ENCODE measurements around the gene ZDHHC11B.

The ZDHHC11B gene

DNA sequence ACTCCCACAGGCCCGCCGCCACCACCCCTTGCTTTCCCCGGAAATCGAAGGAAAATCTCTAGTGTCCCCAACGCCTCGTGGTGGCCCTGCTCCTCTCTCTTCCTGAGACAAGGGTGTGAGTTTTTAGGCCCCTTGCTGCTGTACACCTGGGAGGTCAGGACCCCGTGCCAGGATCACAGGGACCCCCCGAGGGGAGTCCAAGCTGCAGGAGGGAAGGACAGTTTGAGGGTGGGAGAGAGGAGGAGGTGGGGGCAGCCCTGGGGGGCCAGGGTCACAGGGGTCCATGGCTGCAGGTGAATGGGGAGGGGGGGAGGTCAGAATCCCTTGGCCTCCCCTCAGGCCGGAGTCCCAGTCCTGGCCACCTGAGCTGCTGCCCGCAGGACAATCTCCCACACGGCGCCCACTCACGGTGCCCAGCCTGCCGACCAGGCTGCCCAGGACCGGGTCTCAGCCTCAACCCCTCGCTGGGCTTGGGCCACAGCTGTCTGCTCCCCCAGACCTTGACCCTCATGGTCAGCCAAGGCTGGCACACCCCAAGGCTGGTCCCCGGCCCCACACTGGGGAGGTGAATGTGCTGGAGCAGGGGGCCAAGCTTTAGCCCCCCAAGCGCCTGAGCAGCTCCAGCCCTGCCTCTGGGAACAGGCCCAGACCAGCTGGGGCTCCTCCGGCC lies 111.2 kb downstream of the ZDHHC11B start:
- no peak for DNase-seq (ENCODE audit: low read depth)

DNA sequence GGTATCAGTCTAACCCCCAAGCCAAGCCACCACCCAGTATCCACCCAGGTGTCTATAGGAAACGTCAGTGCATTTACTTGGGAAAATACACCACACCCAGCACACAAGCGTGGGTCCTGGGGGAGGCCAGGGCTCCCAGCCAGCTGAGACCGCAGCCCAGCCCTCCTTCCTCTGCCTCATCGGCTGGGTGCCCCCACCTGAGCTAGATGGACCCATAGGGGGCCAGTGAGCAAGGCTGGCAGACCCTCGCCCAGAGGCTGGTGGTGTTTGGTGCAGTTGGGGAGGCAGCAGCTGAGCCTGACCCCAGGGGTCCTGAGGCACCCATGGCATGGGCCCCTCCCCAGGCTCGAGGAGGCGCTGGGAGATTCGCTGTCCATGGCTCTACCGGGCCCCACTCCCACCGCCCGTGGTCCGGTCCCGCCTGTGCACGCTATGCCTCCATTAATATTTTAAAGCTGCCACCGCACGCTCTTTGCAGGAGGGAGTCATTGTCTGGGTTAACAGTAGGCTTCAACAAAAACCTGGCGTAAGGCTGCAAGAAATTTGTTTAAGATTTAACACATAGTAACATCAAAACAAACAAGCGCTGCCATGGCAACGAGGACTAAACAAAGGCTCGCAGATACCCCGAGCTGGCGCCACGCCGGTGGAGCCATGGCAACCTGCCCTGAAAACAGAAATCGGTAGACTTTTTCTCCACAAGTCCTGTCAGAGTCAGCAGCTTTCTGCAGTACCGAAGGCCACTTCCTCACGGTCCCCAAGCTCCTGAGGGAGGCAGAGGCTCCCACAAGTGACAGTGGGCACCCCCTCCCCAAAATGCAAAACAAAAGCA lies 112.0 kb downstream of the ZDHHC11B start:
- peak; percentile 17 for DNase-seq (ENCODE audit: low read depth)

DNA sequence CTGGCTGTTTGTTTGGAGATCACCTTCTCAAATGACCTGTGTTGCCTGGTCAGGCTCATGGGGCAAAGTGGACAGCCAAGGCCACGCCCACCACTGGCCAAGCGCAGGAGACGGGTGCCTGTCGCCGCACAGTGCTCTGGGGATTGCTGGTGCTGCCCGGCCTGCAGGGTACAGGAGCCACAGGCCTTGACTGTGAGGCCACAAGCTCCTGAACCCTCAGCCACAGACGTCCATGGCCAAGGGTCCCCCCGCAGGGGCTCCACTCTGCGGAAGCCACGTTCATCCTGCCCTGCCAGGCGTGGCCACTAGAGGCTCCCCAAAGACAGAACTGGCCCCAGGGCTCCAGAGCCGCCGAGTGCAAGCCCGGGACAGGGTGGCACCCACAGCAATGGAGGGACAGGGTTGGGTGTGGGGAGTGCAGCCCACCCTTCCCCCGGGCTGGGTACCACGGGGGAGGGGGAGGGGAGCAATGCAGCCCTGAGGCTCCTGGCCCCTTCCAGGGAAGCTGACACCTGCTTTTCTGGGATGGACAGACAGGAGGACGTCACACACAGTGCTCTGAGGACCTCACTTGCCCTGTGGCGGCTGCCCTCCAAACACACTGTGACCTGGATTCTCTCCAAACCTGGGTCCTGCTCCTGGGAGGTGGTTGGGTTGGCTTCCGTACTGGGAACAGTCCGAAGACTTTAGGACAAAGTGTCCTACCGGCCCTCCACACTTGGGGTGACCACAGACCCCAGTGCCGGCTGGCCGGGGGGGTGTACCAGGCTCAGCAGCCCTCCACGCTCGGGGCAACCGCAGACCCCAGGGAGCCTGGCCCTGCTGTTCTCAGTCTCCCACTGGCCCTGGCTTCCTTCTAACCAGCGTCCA lies 112.8 kb downstream of the ZDHHC11B start:
- no peak for DNase-seq (ENCODE audit: low read depth)

GRCh38 chr5:670396-671270 lies 113.9 kb downstream of the ZDHHC11B start:
- no peak for DNase-seq (ENCODE audit: low read depth)

DNA sequence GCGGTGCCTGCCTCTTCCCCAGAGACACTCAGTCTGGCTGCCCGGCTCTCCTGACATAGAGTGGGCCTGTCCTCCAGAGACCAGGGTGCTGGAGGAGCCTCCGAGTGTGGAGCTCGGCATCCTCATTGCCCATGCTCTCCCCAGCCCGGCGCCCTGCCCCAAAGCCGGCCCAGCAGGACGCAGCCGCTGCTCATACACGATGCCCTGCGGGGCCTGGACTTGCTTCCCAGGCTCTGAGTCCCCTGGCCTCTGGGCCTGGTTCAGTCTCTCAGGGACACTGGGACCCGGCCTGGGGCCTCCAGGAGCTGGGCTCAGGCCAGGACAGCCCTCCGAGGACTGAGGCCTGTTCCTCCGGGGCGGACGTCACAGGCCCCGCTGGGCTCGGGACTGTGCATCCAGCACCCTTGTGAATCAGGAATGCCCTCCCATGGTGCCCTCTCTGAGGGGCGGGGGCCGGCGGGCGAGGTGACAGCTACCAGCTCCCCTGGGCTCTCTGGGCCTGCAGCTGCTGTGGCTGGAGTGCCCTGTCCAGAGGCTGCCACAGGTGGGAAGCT lies 114.6 kb downstream of the ZDHHC11B start:
- DNase-seq (ENCODE audit: low read depth), result no peak

- no peak for DNase-seq (ENCODE audit: low read depth)
Observed at GRCh38 chr5:669111-669841, 115.3 kb downstream of the ZDHHC11B start.

DNA sequence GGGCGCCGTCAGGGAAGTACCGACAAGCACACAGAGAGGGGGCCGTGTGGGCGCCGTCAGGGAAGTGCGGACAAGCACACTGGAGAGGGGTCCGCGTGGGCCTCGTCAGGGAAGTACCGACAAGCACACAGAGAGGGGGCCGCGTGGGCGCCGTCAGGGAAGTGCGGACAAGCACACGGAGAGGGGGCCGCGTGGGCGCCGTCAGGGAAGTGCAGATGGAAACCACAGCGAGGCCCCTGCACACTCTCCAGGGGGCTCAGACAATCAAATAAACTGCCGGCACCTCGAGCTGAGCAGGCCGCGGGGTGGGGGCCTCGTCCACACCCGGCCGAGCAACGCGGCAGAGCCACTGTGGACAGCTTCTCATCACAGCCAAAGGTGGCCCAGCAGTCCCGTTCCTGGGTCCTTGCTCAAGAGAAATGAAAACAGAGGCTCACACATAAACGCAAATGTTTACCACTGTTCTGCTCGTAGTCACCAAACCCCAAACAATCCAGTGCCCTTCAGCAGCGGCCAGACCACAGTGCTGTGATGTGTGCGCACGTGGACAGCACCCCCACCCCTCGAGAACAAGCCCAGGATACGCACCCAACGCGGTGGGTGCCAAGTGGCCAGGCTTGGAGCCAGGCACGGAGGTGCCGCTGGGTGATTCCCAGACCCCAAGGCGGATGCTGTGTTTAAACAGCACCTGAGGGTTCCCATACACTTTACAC lies 116.1 kb downstream of the ZDHHC11B start:
- DNase-seq (ENCODE audit: low read depth), result no peak

- no peak for DNase-seq (ENCODE audit: low read depth)
Observed at GRCh38 chr5:666816-667498, 117.6 kb downstream of the ZDHHC11B start.

DNA sequence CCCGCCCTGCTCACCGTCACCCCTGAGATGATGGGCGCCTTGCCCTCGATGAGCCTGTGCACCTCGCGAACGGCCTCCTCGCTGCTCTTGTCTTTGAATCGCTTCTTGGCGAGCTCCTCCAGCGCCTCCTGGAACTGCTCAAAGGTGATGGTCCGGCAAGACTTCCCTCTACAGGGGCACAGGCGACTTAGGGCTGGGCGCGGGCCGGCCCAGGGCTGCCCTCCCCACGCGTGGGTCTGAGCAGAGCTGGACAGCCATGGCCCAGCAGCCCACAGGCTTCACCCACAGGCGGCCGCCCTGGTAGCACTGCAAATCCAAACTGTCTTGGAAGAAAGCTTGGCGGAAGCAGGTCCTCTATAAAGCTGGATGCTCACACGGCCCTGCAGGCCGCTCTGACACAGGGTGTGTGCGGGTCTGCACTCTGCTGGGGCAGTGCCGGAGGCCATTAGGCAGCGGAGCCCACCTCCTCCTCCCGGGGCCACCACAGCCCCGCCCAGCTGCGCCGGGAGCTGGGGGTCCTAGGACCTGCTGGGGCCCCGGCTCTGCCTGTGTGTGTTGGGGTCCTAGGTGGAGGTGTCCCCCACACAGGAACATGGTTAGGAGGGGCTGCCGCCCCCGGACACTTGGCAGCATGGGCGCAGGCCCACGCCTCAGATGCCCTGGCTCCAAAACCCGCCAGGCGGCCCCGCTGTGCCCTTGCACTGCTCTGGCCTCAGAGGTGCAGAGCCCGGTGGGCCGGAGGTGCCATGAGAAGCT lies 118.4 kb downstream of the ZDHHC11B start:
- no peak for DNase-seq (ENCODE audit: low read depth)

- no peak for DNase-seq (ENCODE audit: low read depth)
Observed at GRCh38 chr5:665541-665955, 119.0 kb downstream of the ZDHHC11B start.

- no peak for DNase-seq (ENCODE audit: low read depth)
Observed at GRCh38 chr5:664994-665360, 119.6 kb downstream of the ZDHHC11B start.

DNA sequence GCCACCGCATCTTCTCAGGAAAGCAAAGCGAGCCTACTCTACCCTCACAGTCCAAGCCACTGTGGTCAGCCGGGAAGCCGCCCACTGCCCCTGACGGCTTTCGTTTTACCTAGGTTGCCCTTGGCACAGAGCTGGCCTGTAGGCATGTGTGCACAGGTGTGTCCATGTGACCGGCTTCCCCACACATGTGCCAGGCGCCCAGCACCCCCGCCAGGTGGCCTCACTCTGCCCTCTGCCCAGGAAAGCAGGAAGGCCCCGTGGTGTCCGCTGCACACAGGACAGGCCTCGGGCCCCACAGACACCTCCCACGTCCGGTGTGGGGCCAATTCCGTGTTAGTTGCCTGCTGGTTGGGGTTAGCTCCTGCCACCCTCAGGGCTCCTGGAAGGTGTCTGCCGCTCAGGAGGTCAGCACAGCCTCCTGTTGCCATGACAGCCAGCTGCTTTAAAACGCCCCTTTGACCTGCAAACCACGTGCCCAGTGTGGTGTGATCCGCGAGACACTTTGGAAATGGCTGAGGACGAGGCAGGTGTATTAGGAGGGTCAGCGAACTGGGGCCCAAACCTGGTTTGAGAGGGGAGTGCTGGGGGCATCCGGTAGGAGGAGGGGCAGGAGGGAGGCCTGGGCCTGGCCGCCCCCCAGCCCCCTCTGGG lies 120.1 kb downstream of the ZDHHC11B start:
- DNase-seq (ENCODE audit: low read depth), result no peak

- DNase-seq (ENCODE audit: low read depth), result no peak
Observed at GRCh38 chr5:663436-664342, 120.8 kb downstream of the ZDHHC11B start.

GRCh38 chr5:662751-663435 lies 121.6 kb downstream of the ZDHHC11B start:
- DNase-seq (ENCODE audit: low read depth), result no peak

DNA sequence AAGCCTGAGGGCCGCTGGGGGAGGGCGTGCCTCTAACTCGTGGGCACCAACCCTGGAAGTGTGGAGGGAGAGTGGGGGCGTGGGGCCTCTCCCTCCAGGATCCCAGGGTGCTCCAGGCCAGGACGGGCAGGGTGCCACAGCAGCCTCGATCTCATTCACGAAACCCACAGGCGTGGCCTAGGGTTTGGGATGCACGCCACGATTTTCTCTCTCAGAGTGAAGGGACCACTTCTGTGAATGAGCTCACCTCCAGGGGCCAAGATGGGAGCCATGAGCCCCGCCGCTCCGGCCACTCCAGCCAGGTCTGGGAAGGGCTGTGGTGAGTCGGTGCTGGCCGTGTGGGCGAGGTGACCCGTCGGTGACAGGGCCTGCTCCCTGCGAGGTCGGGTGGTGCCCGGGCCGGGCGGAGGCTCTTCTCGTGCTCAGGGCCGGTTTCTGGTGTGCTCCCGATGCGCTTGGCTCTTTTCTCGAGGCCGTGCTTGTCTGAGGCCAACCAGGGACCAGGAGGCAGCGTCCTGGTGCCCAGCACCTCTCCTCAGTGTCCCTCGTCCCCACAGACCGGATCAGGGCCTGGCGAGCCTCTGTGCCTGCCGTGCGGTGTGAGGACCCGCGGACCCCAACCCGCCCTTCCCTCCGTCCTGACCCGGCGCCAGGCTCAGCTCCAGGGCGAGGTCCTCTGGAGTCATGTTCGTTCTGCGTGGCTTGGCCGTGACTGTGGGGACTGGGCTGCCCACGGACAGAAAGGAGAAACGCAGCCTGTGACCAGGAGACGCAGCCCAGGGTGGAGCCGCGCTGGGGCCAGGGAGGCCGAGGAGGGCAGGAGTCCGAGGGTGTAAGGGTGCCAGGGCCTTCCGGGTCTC lies 122.4 kb downstream of the ZDHHC11B start:
- no peak for DNase-seq (ENCODE audit: low read depth)

Measured in non-pigmented ciliary epithelial cell (primary cell).